Uterus (tissue), 4 donors: ENCODE measurements around the gene LINC01488. TPM values are rescaled to one million over a fixed set of nuclear protein-coding genes. Genes with fewer than 3 reads are reported as not detected.
A peak's percentile ranks its signal among the peaks of the same experiment; 100 is the strongest.

Experiments used
- DNase-seq, 2 donors: peaks; one replicate each; pipeline ENCODE4 v3.0.0-alpha.2; 2019 to 2020
- H3K27ac ChIP-seq, 2 donors: fragments of 200-600 bp; sonication (generic); 1 replicate in 1 of 2; 2 replicates in 1 of 2; pipeline ENCODE4 v1.5.1; 2016 to 2018
- H3K27me3 ChIP-seq, 2 donors: fragments of 200-600 bp; sonication (generic); one replicate each; pipeline ENCODE4 v1.5.1; 2018 to 2019; ENCODE audit warnings: control low read depth in 1 of 2
- H3K36me3 ChIP-seq, 2 donors: fragments of 200-600 bp; sonication (generic); one replicate each; pipeline ENCODE4 v1.5.1; 2019; ENCODE audit warnings: control low read depth in 1 of 2
- H3K4me1 ChIP-seq, 2 donors: fragments of 200-600 bp; sonication (generic); one replicate each; pipeline ENCODE4 v1.5.1; 2018 to 2019; ENCODE audit warnings: control low read depth in 1 of 2
- H3K4me3 ChIP-seq, 2 donors: fragments of 200-600 bp; sonication (generic); 1 replicate in 1 of 2; 2 replicates in 1 of 2; pipeline ENCODE4 v1.5.1; 2018 to 2019; ENCODE audit warnings: mild to moderate bottlenecking in 1 of 2
- H3K9me3 ChIP-seq, 2 donors: fragments of 200-600 bp; sonication (generic); one replicate each; pipeline ENCODE4 v1.5.1; 2019; ENCODE audit warnings: control low read depth in 1 of 2
- POLR2A ChIP-seq, 2 donors: fragments of 450-650 bp; IDR thresholded peaks; one replicate each; pipeline ENCODE4 v1.6.1; 2016; ENCODE audit warnings: antibody characterized with exemption in 2 of 2, mild to moderate bottlenecking in 1 of 2, moderate library complexity in 1 of 2
- intact Hi-C: fragments of 100-400 bp; cut with DNase I; formaldehyde crosslinking; loops from one replicate; pipeline ENCODE4 v1.15.1; 2023; ENCODE audit warnings: low total_unique reads
- total RNA-seq, 4 donors: library from RNA; depleted of rRNA in 3 of 4; stranded (reverse); fragments of >200 nt in 3 of 4; gene quantifications; one replicate each; pipeline versions ENCODE4 v1.1.0 to v1.2.4, GENCODE V29; 2014 to 2023
- TF ChIP-seq, protein P1 (sequence below), 4 experiments: fragments of 200-600 bp in 2 of 4; fragments of 450-650 bp in 2 of 4; sonication (generic) in 2 of 4; IDR thresholded peaks; one replicate each; pipeline ENCODE4 v1.5.1; 2016 to 2019; ENCODE audit warnings: antibody characterized with exemption in 4 of 4, mild to moderate bottlenecking in 2 of 4, moderate library complexity in 1 of 4
- donor health status: DM: yes; HTN: yes; CAD: no.

The LINC01488 gene
- total RNA-seq, 4 donors from 2014 or later = not detected

DNA sequence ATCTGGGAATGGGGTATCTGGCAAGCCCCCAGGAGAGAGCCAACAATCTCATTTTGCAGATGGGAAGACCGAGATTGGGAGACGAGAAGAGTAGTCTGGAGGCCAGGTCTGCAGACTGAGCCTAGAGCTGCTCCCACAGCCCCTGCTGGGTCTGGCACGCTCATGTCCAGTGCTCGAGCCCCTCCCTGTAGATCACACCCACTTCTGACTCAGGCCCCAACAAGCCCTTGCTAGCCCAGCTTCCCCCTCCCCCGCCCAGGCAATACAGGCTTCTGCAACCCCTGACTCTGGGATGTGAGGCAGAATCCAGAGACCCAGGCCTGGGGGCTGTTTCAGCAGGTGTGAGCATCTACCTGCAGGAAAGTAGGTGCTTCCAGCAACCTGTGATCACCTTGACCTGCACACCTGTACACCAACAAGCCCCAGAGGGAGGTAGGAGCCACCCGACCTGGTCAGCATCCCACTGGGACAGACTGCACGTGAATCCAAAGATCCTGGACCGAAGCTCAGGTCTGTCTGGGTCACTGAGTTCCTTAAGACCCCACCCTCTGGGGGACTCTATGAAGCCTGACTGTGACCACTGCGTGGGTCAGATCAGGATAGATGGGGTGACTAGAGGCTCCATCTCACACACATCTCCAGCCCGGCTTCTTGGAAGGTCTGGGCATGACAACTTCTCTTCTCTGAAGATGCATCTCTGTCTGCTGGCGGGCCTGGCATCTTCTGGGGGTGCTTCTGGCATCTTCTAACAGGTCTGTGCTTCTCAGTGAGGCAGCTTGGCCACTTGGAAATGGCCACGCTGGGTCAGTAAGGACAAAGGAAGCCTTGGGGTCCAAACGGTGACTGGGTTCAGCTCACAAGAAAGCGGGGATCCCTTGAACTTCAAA lies 29.3 kb downstream of the LINC01488 start:
- H3K9me3 ChIP-seq = no peaks in the 10 kb centered on the region
- no peak for TF ChIP-seq POLR2A (IDR thresholded peaks at IDR 0.05)
- TF ChIP-seq, protein P1, sequence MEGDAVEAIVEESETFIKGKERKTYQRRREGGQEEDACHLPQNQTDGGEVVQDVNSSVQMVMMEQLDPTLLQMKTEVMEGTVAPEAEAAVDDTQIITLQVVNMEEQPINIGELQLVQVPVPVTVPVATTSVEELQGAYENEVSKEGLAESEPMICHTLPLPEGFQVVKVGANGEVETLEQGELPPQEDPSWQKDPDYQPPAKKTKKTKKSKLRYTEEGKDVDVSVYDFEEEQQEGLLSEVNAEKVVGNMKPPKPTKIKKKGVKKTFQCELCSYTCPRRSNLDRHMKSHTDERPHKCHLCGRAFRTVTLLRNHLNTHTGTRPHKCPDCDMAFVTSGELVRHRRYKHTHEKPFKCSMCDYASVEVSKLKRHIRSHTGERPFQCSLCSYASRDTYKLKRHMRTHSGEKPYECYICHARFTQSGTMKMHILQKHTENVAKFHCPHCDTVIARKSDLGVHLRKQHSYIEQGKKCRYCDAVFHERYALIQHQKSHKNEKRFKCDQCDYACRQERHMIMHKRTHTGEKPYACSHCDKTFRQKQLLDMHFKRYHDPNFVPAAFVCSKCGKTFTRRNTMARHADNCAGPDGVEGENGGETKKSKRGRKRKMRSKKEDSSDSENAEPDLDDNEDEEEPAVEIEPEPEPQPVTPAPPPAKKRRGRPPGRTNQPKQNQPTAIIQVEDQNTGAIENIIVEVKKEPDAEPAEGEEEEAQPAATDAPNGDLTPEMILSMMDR (IDR thresholded peaks at IDR 0.05) = no peak
- H3K27me3 ChIP-seq = no peaks in the 10 kb centered on the region
- intact Hi-C loops = no loop called here
- no peaks in the 10 kb centered on the region for H3K4me1 ChIP-seq
- no peak overlapping the region for H3K4me3 ChIP-seq
- peak in 1 of 2 donors; percentile 6 for DNase-seq
- no peaks in the 10 kb centered on the region for H3K36me3 ChIP-seq
- no peak overlapping the region for H3K27ac ChIP-seq

DNA sequence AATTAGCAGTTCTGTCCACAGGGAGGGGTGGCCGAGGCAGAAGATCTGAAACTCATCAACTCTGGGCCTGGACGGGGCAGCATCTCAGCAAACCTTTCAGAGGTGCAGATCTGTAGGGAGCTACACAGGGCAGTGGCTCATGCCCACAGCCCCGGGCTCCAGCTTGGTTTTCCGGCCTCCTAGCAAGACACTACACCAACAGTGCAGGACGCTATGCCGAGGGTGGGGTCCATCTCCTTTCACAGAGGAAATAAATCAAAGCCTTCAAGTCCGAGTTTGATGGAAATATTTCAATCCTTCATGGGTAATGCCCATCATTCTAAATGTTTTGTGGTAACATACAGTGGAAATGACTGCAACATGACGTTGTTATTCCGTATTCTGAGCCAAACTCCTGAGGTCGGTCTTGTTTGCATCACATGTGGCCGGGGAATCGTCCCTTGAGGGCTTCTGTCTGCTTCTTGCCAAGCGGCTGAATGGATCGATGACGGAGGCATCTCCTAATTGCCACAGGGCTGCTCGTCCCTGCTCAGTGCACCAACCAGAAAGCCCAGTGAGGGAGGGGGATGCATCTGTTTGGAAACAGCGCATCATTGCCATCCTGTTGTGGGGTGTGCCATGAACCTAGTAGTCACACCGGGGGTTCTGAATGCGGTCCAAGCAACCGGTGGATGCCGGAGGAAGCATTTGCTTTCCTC lies 30.0 kb downstream of the LINC01488 start:
- H3K27ac ChIP-seq = no peak overlapping the region
- TF ChIP-seq, protein P1 (IDR thresholded peaks at IDR 0.05) = no peak
- TF ChIP-seq POLR2A (IDR thresholded peaks at IDR 0.05) = no peak
- H3K4me1 ChIP-seq = no peaks in the 10 kb centered on the region
- no peaks in the 10 kb centered on the region for H3K27me3 ChIP-seq
- H3K4me3 ChIP-seq = no peak overlapping the region
- intact Hi-C loops = no loop called here
- H3K9me3 ChIP-seq = no peaks in the 10 kb centered on the region
- no peaks in the 10 kb centered on the region for H3K36me3 ChIP-seq
- DNase-seq = peak in 1 of 2 donors; percentile 11

DNA sequence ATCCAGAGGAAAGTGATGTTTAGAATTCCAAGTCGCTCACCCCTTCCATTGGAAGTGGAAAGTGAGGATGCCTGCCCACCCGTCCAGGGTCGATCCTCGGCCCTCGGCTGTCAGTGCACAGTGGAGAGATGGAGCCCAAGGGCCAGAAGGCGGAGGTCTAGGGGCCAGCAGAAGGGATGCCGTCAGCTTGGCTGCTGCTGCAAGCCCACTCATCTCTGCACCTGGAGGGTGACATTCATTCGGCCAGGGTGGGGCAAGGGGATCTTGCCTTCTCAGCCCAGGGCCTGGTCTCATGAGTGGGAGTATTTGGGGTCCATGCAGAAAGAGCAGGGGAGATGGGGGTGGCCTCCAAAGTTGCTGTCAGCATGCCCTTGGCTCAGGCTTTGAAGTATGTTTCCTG lies 30.7 kb downstream of the LINC01488 start:
- Histone ChIP-seq H3K9me3 (no peaks in the 10 kb centered on the region), H3K27me3 (no peaks in the 10 kb centered on the region), H3K36me3 (no peaks in the 10 kb centered on the region), H3K4me1 (no peaks in the 10 kb centered on the region), H3K27ac (no peak overlapping the region), H3K4me3 (no peak overlapping the region)
- intact Hi-C loops = no loop called here
- DNase-seq = peak in 1 of 2 donors; percentile 5
- no peak for TF ChIP-seq POLR2A (IDR thresholded peaks at IDR 0.05)
- TF ChIP-seq, protein P1 (IDR thresholded peaks at IDR 0.05) = no peak

DNA sequence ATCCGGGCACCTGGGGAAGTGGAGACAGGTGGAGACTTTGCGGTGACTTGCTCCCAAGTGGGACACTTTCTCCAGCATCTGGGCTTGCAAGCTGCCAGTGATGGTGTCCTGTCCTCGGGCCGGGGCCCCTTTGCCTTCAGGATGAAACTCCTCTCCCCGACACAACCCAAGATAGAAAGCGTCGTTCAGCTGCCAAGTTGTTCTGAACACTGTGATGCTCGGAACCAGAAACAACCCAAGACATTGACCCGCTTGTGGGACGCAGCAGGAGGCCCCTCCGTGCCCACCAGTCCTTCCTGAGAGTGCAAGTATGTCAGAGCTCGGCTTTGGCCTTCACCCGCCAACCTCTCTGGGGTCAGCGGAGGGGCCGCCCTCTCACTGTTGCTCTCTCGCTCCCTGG lies 31.3 kb downstream of the LINC01488 start:
- H3K27me3 ChIP-seq = no peaks in the 10 kb centered on the region
- no peak overlapping the region for H3K4me3 ChIP-seq
- TF ChIP-seq, protein P1 (IDR thresholded peaks at IDR 0.05) = no peak
- no peak for TF ChIP-seq POLR2A (IDR thresholded peaks at IDR 0.05)
- no peaks in the 10 kb centered on the region for H3K9me3 ChIP-seq
- peak in 1 of 2 donors; percentile 10 for DNase-seq
- no peaks in the 10 kb centered on the region for H3K36me3 ChIP-seq
- H3K4me1 ChIP-seq = no peaks in the 10 kb centered on the region
- no peak overlapping the region for H3K27ac ChIP-seq
- intact Hi-C loops = no loop called here

DNA sequence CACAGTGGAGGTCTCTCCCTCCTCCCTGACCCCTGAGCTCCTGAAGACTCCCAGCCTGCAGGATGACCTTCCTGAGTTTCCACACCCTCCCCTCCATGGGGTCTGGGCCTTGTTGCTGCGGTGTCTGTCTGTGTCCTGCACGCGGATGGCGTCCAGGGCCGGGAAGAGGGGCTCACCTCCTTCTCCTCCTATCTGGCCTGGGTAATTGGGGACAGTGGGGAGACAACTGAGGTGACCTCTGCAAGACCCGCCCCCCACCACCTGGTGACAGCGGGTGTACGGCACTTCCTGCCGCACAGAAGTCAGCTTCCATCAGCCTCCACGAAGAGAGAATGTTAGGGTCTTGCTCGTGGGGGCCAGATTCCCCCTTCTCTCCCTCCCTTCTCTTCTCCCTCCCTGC lies 31.7 kb downstream of the LINC01488 start:
- intact Hi-C loops = no loop called here
- H3K4me1 ChIP-seq = no peaks in the 10 kb centered on the region
- TF ChIP-seq POLR2A (IDR thresholded peaks at IDR 0.05) = no peak
- TF ChIP-seq, protein P1 (IDR thresholded peaks at IDR 0.05) = no peak

More for the DNA sequence above, 31.7 kb downstream of the LINC01488 start:
- H3K4me3 ChIP-seq = no peak overlapping the region
- no peaks in the 10 kb centered on the region for H3K36me3 ChIP-seq
- peak in 1 of 2 donors; percentile 4 for DNase-seq
- H3K27me3 ChIP-seq = no peaks in the 10 kb centered on the region
- no peaks in the 10 kb centered on the region for H3K9me3 ChIP-seq
- H3K27ac ChIP-seq = no peak overlapping the region
